HL-60/S4 treated with retinoic acid at 250 ng/mL for 4 days and 3 days (cell line): ENCODE data around the gene RD3L.
"Not testable (repeated sequence)": the region's sequence is repeated elsewhere in the genome, so short reads cannot be mapped to it uniquely, and the experiment has no call there.

Experiments
- in situ Hi-C: fragments of 300-500 bp; cut with MboI; formaldehyde crosslinking; loops from 2 replicates; pipeline ENCODE4 v1.7.0; 2022; ENCODE audit warnings: low sequenced_read_pairs

RD3L gene

DNA sequence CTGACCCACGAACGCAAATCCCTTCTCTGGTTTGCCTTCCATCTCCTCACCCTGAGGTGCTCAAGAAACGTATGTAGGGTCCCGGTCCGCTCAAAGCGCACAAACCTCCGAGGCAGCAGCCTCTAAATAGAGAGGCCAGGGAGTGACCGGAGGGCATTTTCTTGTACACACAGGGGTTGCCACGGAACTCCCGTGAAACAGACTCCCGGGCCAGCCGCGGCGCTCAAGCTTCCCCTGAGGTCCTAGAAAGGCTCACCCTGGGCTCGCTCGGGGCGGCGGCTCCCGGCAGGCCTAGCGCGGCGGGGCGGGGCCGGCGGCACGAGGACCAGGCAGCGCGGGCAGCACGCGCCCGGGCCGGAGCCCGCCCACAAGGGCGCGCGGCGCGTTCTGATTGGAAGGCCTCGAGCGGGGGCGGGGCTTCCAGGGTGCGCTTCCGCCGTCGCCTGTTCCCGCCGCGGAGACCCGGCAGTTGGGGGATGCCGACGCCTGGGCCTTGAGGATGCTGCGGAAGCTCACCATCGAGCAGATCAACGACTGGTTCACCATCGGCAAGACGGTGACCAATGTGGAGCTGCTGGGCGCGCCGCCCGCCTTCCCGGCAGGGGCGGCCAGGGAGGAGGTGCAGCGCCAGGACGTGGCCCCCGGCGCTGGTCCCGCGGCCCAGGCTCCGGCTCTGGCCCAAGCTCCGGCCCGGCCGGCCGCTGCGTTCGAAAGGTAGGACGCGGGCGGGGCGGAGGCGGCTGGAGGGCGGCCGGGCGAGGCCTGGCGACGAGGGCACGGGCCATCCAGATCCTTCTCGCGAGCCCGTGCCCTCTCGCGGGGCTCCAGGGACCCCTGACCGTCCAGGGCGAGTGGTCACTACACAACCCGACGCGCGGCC lies 14.1 kb downstream of the RD3L start, which contains the start of gene TDRD9:
Gene TDRD9 (plus strand): TSS at position 446 of the 880 bp plus-strand sequence. CDS start 54 bp downstream, at position 500.
- in situ Hi-C loops: no loop called here

DNA sequence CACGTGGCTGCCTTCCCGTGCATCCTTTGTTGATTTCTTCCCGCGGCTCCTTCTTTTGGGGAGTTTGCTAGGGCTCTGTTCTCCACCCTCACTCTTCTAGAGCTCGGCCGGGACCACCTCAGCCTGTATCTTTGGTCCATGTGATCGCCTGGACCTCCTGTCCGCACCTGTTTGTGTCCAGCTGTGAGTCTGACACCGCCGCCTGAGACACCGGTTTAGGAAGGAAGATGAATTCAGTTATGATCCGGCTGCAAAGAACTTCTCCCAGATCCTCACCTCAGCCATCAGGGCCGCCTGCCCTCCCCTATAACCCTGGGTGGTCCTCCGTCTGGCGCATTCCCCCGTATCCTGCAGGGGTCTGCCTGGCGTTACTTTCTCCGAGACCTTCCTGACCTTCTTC lies 14.8 kb downstream of the RD3L start:
- in situ Hi-C loops: no loop called here

DNA sequence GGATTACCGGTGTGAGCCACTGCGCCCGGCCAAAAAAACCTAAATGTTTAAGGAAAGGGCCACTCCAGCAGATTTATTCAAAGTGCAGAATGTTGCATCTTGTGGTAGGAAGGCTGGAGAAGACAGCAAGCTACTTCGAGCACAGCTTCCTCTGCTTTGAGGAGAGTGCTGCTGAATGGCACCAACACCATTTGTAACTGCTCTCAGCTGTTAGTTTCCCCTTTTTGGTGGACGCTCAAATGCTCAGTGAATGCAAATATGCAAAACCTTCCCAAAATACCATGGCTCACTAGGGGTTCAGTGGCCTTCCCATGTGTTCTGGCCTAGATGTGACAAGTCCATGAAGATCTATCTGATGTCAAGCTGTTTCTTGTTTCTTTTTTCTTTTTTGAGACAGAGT lies 17.0 kb downstream of the RD3L start:
- in situ Hi-C loops: no loop called here

DNA sequence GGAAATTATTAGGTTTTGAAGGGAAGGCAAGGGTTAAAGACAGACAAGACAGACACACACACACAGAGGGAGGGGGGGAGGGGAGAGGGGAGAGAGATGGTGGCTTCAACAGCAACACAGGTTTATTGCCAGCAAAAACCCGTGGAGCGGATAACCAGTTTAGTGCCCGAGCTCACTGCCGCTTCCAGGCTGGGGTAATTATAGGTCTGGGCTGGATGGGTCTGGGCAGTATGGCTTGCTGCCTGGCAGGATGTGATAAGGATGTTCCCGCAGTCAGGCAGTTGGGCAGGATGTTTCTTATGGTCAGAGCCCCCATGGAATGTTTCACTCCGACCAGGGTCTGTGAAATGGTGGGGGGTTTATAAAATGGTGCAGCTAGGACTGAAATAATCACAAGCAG lies 18.5 kb downstream of the RD3L start:
- in situ Hi-C loops: no loop called here

DNA sequence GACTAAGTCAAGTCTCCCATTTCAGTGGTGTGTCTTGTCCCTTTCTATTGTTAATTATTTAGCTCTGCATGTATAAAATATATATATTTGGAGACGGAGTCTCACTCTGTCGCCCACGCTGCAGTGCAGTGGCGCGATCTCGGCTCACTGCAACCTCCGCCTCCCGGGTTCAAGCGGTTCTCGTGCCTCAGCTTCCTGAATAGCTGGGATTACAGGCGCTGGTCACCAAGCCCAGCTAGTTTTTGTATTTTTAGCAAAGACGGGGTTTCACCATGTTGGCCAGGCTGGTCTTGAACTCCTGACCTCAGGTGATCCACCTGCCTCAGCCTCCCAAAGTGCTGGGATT lies 20.5 kb downstream of the RD3L start:
- in situ Hi-C loops: not testable (repeated sequence)

- in situ Hi-C loops: no loop called here
Observed at GRCh38 chr14:103920981-103921854, 21.1 kb downstream of the RD3L start.

- in situ Hi-C loops: no loop called here
Observed at GRCh38 chr14:103916636-103917262, 25.6 kb downstream of the RD3L start.

DNA sequence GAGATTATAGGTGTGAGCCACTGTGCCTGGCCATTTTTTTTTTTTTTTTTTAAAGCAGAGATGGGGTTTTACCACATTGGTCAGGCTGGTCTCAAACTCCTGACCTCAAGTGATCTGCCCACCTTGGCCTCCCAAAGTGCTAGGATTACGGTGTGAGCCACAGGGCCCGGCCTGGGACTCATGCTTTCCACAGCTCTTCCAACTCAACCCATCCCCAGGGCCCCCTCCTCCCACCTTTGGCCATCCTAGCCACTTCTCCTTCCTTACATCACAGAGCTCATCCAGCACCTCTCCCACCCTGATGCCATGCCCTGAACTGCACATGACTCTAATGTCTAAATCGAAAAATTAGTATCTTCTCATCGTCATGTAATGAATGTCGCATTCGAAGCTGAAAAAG lies 26.7 kb downstream of the RD3L start:
- in situ Hi-C loops: no loop called here

- in situ Hi-C loops: no loop called here
Observed at GRCh38 chr14:103910984-103911383, 31.3 kb downstream of the RD3L start.

DNA sequence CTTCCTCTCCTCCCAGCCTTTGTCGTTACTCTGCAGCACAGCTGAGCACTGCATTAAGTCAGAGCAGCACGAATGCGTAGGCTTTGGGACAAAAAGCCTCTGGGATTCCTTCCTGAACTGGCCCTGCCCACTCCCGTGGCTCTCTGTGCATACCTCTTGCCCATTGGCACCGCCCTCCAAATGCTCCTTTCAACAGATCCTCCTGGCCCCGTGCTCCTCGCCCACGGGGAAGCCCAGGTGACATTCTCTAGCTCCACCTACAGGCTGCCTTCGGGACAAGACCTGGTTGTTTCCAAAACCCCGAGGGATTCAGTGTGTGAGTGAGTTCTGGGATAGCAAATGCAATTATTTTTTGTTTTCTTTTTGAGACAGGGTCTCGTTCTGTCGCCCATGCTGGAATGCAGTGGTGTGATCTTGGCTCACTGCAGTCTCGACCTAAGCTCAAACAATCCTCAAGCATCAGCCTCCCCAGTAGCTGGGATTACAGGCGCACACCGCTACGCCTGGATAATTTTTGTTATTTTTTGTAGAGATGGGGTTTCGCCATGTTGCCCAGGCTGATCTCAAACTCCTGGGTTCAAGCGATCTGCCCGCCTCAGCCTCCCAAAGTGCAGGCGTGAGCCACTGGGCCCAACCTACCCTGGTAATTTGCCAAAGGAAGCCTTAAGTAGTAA lies 31.9 kb downstream of the RD3L start:
- in situ Hi-C loops: no loop called here

GRCh38 chr14:103909531-103910261 lies 32.6 kb downstream of the RD3L start:
- in situ Hi-C loops: no loop called here

GRCh38 chr14:103908580-103908979 lies 33.7 kb downstream of the RD3L start:
- in situ Hi-C loops: no loop called here

DNA sequence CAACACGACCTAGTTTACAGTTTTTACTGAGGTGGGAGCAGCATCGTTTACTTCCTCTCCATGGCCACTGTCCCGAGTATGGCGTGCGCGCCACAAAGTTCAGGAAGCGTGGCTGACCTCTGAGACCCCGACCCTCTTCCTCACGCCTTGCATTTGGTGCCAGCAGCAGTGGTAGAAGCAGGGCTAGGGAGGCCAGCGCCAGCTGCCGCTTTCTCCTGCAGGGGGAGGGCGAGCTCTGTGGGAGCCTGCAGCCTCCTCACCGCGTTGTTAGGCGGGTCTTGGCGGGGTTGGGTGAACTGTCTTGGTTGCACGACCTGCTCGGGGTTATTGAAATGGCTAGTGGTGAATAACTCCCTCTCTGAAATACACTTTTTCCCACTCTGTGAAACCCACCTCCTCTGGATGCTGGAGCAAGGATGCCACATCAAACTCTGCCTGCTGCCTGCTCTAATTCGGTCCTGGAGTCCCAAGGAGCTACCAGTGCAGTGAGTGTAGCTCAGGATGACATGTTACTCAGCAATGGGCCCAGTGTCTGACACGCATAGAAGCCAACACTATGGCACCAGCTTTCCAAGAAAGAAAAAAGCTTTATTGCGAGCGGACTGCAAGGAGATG lies 36.4 kb downstream of the RD3L start:
- in situ Hi-C loops: no loop called here

- in situ Hi-C loops: no loop called here
Observed at GRCh38 chr14:103904493-103905107, 37.7 kb downstream of the RD3L start.

DNA sequence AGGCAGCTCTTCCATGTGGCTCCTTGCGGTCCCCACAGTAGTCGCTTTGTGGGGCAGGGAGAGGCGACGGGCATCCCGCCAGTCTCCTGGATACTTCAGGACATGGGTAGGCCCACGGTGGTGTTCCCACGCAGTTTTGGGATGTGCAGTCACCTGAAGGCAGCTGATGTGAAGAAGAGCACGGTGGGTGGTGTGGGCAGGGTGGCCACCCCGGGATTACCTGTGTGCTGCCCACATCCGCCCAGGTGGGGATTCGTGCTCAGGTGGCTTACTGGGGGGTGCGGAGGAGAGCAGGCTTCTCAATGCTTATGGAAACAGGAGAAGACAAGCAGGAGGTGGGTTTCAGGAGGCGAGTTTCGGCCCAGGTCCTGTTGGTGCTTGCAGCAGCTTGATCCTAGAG lies 42.5 kb downstream of the RD3L start:
- in situ Hi-C loops: no loop called here

DNA sequence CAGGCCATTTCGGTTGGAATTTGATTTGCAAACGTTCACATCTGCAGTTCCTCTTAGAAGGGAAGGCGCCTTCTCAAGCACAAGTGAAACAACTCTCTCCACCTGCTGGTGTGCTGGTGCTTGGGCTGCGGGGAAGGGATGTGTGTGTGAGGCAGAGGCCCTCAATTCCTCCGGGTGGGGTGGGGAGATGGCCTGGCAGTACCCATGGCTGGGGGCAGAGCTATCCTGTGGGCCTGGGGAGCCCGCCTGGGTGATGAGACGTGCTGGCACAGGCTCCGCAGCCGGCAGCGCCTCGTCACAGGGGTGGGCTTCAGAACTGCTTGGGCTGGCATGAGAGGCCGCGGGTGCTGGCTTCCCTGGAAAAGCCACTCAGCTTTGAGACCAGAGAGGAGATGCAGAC lies 43.0 kb downstream of the RD3L start:
- in situ Hi-C loops: no loop called here

DNA sequence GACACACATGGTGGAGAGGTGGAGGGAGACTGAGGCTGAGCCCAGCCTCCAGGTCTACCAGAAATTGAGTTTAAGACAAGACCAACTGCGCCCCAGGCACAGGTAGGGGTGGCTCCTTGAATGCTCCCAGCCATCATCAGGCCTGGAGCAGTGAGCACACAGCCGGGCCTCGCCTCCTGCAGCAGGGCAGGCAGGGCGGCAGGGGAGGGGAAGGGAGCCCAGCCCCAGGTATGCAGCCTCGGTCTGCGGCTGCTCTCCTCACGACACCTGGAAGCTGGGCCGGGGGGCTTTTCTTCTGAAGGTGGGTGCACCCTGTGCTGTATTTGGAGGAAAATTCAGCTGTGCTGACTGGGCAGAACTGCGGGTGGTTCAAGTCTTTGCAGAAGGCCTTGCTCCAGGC lies 43.6 kb downstream of the RD3L start:
- in situ Hi-C loops: no loop called here

GRCh38 chr14:103898204-103898603 lies 44.1 kb downstream of the RD3L start:
- in situ Hi-C loops: no loop called here
